Fibroblast of lung (primary cell): ENCODE data around the gene TXNDC16. TPM values are rescaled to one million over a fixed set of nuclear protein-coding genes. Genes with fewer than 3 reads are reported as not detected.

ENCODE experiments used
- DNase-seq, 2 donors: peaks; one replicate each; pipeline versions ENCODE4 v3.0.0 to v3.0.0-alpha.2; 2010; ENCODE audit warnings: low read depth in 2 of 2
- H2AFZ ChIP-seq: 2 replicates; pipeline ENCODE4 v1.5.1; 2012; ENCODE audit warnings: low read length, control low read depth, inconsistent platforms
- H3K27ac ChIP-seq: 2 replicates; pipeline ENCODE4 v1.5.1; 2011; ENCODE audit warnings: low read length, control low read depth; ENCODE audit not compliant: insufficient read depth
- H3K27me3 ChIP-seq: 2 replicates; pipeline ENCODE4 v1.5.1; 2011; ENCODE audit warnings: mild to moderate bottlenecking, low read length; ENCODE audit not compliant: control insufficient read depth, insufficient read depth
- H3K36me3 ChIP-seq: 2 replicates; pipeline ENCODE4 v1.5.1; 2011; ENCODE audit warnings: low read length; ENCODE audit not compliant: control insufficient read depth, insufficient read depth
- H3K4me1 ChIP-seq: 2 replicates; pipeline ENCODE4 v1.5.1; 2011; ENCODE audit warnings: low read length; ENCODE audit not compliant: control insufficient read depth, insufficient read depth; ENCODE audit errors: extremely low read depth
- H3K4me2 ChIP-seq: 2 replicates; pipeline ENCODE4 v1.5.1; 2011; ENCODE audit warnings: low read length, control low read depth; ENCODE audit not compliant: insufficient read depth; ENCODE audit errors: extremely low read depth
- H3K4me3 ChIP-seq, 4 experiments: fragments of 200-600 bp in 1 of 4; sonication (generic) in 1 of 4; replicated peaks in 1 of 4; 2 replicates each; pipeline ENCODE4 v1.5.1; 2011 to 2016; ENCODE audit warnings: low read length in 4 of 4, low read depth in 3 of 4, mild to moderate bottlenecking in 3 of 4, control low read depth in 2 of 4, inconsistent platforms in 1 of 4, mixed read lengths in 1 of 4; ENCODE audit not compliant: insufficient read depth in 1 of 4; ENCODE audit errors: control extremely low read depth in 1 of 4
- H3K79me2 ChIP-seq: 2 replicates; pipeline ENCODE4 v1.5.1; 2012; ENCODE audit warnings: mild to moderate bottlenecking, low read length, inconsistent platforms; ENCODE audit not compliant: control insufficient read depth, insufficient read depth
- H3K9ac ChIP-seq: 2 replicates; pipeline ENCODE4 v1.5.1; 2011; ENCODE audit warnings: mild to moderate bottlenecking, low read length, control low read depth; ENCODE audit not compliant: insufficient read depth
- H3K9me3 ChIP-seq: 2 replicates; pipeline ENCODE4 v1.5.1; 2012; ENCODE audit warnings: low read depth, low read length; ENCODE audit not compliant: control insufficient read depth, insufficient read depth
- H4K20me1 ChIP-seq: 2 replicates; pipeline ENCODE4 v1.5.1; 2011; ENCODE audit warnings: low read length; ENCODE audit not compliant: control insufficient read depth, insufficient read depth; ENCODE audit errors: extremely low read depth
- EZH2 ChIP-seq: IDR thresholded peaks from 2 replicates; pipeline ENCODE4 v1.5.1; 2012; ENCODE audit warnings: low read length, control low read depth, mild to moderate bottlenecking; ENCODE audit errors: missing control alignments
- polyA plus RNA-seq, 2 donors: library from polyadenylated mRNA; depleted of rRNA in 1 of 2; stranded (reverse) in 1 of 2; unstranded in 1 of 2; fragments of >200 nt; gene quantifications; 2 replicates each; pipeline ENCODE4 v1.2.1, GENCODE V29; 2011 to 2012; ENCODE audit warnings: missing spikeins in 1 of 2
- total RNA-seq: library from RNA; depleted of rRNA; stranded (reverse); fragments of >200 nt; gene quantifications from 2 replicates; pipeline ENCODE4 v1.2.1, GENCODE V29; 2014
- TF ChIP-seq, protein P1 (sequence below), 2 donors: IDR thresholded peaks in 1 of 2; conservative IDR thresholded peaks in 1 of 2; 1 replicate in 1 of 2; 2 replicates in 1 of 2; pipeline ENCODE4 v1.5.1; 2011 to 2012; ENCODE audit warnings: low read length in 2 of 2, control low read depth in 1 of 2, inconsistent platforms in 1 of 2, low read depth in 1 of 2, mild to moderate bottlenecking in 1 of 2

Gene TXNDC16
- total and polyA plus RNA-seq, 2 donors (not counting 1 experiment from before 2014, with no cell fraction given): 3.0 to 6.6 TPM

GRCh38 chr14:52443506-52443905 is 108.8 kb downstream of the TXNDC16 start:
- Histone ChIP-seq H3K27me3 (no peaks in the 10 kb centered on the region), H2AFZ (no peak overlapping the region), H3K9me3 (no peaks in the 10 kb centered on the region), H3K4me1 (no peaks in the 10 kb centered on the region), H4K20me1 (no peaks in the 10 kb centered on the region), H3K79me2 (no peaks in the 10 kb centered on the region), H3K27ac (no peak overlapping the region), H3K36me3 (no peaks in the 10 kb centered on the region), H3K4me2 (no peak overlapping the region), H3K4me3 (no peak overlapping the region), H3K9ac (no peak overlapping the region)
- DNase-seq: peak in 1 of 2 donors; percentile 10
- TF ChIP-seq, protein P1, sequence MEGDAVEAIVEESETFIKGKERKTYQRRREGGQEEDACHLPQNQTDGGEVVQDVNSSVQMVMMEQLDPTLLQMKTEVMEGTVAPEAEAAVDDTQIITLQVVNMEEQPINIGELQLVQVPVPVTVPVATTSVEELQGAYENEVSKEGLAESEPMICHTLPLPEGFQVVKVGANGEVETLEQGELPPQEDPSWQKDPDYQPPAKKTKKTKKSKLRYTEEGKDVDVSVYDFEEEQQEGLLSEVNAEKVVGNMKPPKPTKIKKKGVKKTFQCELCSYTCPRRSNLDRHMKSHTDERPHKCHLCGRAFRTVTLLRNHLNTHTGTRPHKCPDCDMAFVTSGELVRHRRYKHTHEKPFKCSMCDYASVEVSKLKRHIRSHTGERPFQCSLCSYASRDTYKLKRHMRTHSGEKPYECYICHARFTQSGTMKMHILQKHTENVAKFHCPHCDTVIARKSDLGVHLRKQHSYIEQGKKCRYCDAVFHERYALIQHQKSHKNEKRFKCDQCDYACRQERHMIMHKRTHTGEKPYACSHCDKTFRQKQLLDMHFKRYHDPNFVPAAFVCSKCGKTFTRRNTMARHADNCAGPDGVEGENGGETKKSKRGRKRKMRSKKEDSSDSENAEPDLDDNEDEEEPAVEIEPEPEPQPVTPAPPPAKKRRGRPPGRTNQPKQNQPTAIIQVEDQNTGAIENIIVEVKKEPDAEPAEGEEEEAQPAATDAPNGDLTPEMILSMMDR (conservative IDR thresholded peaks at IDR 0.05 in 1 of 2, IDR thresholded peaks at IDR 0.05 in 1 of 2; ENCODE audit: low read depth in 1 of 2, low read length in 2 of 2): no peak
- no peak for TF ChIP-seq EZH2

GRCh38 chr14:52442602-52443001 is 109.7 kb downstream of the TXNDC16 start:
- Histone ChIP-seq H3K4me1 (no peaks in the 10 kb centered on the region), H2AFZ (no peak overlapping the region), H3K79me2 (no peaks in the 10 kb centered on the region), H3K9ac (no peak overlapping the region), H3K27me3 (no peaks in the 10 kb centered on the region), H3K36me3 (no peaks in the 10 kb centered on the region), H4K20me1 (no peaks in the 10 kb centered on the region), H3K27ac (no peak overlapping the region), H3K4me3 (no peak overlapping the region), H3K4me2 (no peak overlapping the region), H3K9me3 (no peaks in the 10 kb centered on the region)
- TF ChIP-seq, protein P1 (conservative IDR thresholded peaks at IDR 0.05 in 1 of 2, IDR thresholded peaks at IDR 0.05 in 1 of 2; ENCODE audit: low read depth in 1 of 2, low read length in 2 of 2): no peak
- TF ChIP-seq EZH2: no peak
- no peak for DNase-seq

DNA sequence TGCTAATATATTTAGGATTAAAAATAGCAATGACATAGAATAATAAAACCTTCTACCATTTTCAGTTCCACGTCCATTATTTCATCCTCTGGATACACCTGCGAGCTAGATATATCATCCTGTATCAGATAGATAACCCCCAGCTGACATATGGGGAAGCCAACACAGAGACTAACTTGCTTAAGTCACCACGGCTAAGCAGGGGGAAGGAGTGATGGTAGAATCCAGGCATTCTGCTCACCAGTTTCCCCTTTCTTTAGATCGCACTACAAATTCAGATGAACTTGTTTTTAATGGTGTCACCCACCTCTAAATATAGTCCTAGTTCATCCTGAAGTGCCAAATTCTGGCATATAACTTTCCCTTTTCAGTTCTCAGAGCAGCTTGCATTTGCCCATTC is 110.1 kb downstream of the TXNDC16 start:
- Histone ChIP-seq H3K79me2 (no peaks in the 10 kb centered on the region), H3K36me3 (no peaks in the 10 kb centered on the region), H3K4me3 (no peak overlapping the region), H3K9ac (no peak overlapping the region), H3K27ac (no peak overlapping the region), H2AFZ (no peak overlapping the region), H4K20me1 (no peaks in the 10 kb centered on the region), H3K4me2 (no peak overlapping the region), H3K9me3 (no peaks in the 10 kb centered on the region), H3K27me3 (no peaks in the 10 kb centered on the region), H3K4me1 (no peaks in the 10 kb centered on the region)
- DNase-seq: no peak
- TF ChIP-seq EZH2: no peak
- TF ChIP-seq, protein P1 (conservative IDR thresholded peaks at IDR 0.05 in 1 of 2, IDR thresholded peaks at IDR 0.05 in 1 of 2; ENCODE audit: low read depth in 1 of 2, low read length in 2 of 2): no peak
